SK-N-SH (cell line): ENCODE results near the gene MIF4GD.

Source experiments
- CTCF ChIP-seq: fragments of 200-600 bp; sonication (generic); IDR thresholded peaks from 2 replicates; pipeline ENCODE4 v1.6.1; 2017; ENCODE audit warnings: antibody characterized with exemption, mild to moderate bottlenecking, moderate library complexity
- EZH2phosphoT487 ChIP-seq: fragments of 200-600 bp; sonication (generic); IDR thresholded peaks from 2 replicates; pipeline ENCODE4 v1.6.1; 2017; ENCODE audit warnings: low read depth, mixed run types, mild to moderate bottlenecking, antibody characterized with exemption, moderate library complexity, borderline replicate concordance
- MAX ChIP-seq: IDR thresholded peaks from 2 replicates; pipeline ENCODE4 v1.4.0; 2012; ENCODE audit warnings: low read depth
- REST ChIP-seq: IDR thresholded peaks from 2 replicates; pipeline ENCODE4 v1.6.1; 2012; ENCODE audit warnings: mild to moderate bottlenecking, low read depth, low read length, moderate library complexity
- RFX5 ChIP-seq: IDR thresholded peaks from 2 replicates; pipeline ENCODE4 v1.6.1; 2012; ENCODE audit warnings: mild to moderate bottlenecking, improper control_type of control experiment, low read length
- SIN3A ChIP-seq: IDR thresholded peaks from 2 replicates; pipeline ENCODE4 v1.6.1; 2012; ENCODE audit warnings: low read depth, mild to moderate bottlenecking, low read length, moderate library complexity, borderline replicate concordance
- TAF1 ChIP-seq: IDR thresholded peaks from 2 replicates; pipeline ENCODE4 v1.6.1; 2012; ENCODE audit warnings: low read depth, mild to moderate bottlenecking, low read length, moderate library complexity, borderline replicate concordance
- TCF12 ChIP-seq: IDR thresholded peaks from 2 replicates; pipeline ENCODE4 v1.4.0; 2012
- ZBTB33 ChIP-seq: IDR thresholded peaks from 2 replicates; pipeline ENCODE4 v1.4.0; 2012; ENCODE audit warnings: low read depth, borderline replicate concordance

- TF ChIP-seq CTCF = no peak
- TF ChIP-seq MAX = no peak
- no peak for TF ChIP-seq SIN3A
- TF ChIP-seq REST = no peak
- no peak for TF ChIP-seq EZH2phosphoT487
- no peak for TF ChIP-seq TCF12
- no peak for TF ChIP-seq TAF1
- TF ChIP-seq ZBTB33 = no peak
- TF ChIP-seq RFX5 = no peak
Measured at GRCh38 chr17:75241502-75241901, 29.5 kb downstream of the MIF4GD start.
